Astrocyte of the spinal cord (primary cell): ENCODE measurements around the gene TBX4.

Source experiments
- DNase-seq: peaks from one replicate; pipeline ENCODE4 v3.0.0; 2011; ENCODE audit warnings: low read depth, low spot score
- H3K4me3 ChIP-seq: 2 replicates; pipeline ENCODE4 v1.5.1; 2011; ENCODE audit warnings: low read depth, mild to moderate bottlenecking, low read length, moderate library complexity
- CTCF ChIP-seq: IDR thresholded peaks from 2 replicates; pipeline ENCODE4 v1.5.1; 2012; ENCODE audit warnings: low read depth, mild to moderate bottlenecking, low read length, inconsistent platforms
- in situ Hi-C: cut with HindIII; loops from 2 replicates; pipeline ENCODE4 v1.10.0; 2017; ENCODE audit warnings: low sequenced_read_pairs

TBX4 gene

DNA sequence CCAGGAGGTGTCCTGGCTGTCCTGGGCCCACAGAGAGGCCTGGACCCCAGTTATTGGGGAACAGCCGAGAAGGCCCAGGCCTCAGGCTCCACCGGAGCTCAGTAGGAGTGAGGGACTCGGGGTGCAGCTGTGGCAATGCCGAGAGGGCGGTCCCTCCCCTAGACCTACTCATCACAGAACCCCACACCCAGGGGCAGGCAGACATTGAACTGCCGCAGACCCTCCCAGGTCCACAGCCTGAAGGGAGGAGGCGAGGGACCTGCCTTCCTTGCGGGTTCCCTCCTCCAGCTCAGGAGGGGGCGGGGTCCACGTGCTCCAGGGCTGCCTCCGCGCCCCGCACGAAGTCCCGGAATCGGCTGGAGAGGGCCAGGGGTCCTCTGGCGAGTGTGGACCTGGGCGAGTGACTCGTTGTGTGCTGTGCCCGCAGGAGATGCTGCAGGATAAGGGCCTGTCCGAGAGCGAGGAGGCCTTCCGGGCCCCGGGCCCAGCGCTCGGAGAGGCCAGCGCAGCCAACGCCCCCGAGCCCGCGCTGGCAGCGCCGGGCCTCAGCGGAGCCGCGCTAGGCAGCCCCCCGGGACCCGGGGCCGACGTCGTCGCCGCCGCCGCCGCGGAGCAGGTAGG is 3.9 kb downstream of the TBX4 start:
- DNase-seq = no peak
- H3K4me3 ChIP-seq = no peak overlapping the region
- in situ Hi-C loops = no loop called here
- TF ChIP-seq CTCF = no peak

DNA sequence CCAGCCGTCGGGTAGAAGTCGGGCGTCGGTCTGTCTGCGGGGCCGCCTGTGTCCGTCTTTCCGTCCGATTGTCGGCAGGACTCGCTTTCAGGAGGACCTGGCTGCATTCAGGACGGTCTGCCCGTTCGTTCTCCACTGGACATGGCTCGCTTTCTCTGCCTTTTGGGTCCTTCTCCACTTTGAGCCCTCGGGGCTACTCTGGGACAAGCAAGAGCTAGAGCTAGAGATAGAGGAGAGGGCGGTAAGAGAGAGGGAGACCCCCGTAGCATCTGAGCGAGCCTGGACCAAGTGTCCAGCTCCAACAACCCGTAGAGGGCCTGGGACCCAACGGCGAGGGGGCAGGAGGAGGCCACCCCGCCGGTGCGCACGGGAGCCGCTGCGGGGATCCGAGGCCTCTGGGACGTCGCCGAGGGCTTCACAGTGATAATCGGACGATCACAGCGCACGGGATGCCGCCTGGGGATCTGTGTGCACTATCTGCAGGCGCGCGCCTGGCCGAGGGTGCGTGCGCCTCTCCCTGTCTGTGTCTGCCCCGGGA is 4.5 kb downstream of the TBX4 start:
- TF ChIP-seq CTCF = no peak
- DNase-seq = no peak
- H3K4me3 ChIP-seq = no peak overlapping the region
- in situ Hi-C loops = no loop called here

GRCh38 chr17:61457226-61457983 is 5.2 kb downstream of the TBX4 start:
- in situ Hi-C loops = no loop called here
- H3K4me3 ChIP-seq = no peak overlapping the region
- no peak for DNase-seq
- no peak for TF ChIP-seq CTCF

DNA sequence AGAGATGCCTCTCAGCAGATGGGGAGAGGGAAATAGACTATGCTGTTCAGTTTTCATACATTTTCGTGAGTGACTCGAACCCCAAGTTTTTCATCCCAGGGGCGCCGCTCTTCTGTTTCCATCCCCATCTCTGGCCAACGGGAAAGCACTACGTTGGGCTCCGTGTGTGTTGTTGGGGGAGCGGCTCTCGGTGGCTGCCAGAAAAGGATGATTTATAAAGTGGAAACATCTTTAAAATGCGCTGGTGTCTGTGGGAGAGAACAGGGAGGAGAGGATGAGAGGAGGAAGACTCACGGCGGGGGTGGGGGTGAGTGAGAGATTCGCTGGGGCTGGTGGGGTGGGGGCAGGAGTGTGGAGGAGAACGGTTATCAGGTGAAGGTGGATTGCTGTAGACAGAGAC is 5.8 kb downstream of the TBX4 start:
- no peak for DNase-seq
- TF ChIP-seq CTCF = no peak
- in situ Hi-C loops = no loop called here
- H3K4me3 ChIP-seq = no peak overlapping the region

DNA sequence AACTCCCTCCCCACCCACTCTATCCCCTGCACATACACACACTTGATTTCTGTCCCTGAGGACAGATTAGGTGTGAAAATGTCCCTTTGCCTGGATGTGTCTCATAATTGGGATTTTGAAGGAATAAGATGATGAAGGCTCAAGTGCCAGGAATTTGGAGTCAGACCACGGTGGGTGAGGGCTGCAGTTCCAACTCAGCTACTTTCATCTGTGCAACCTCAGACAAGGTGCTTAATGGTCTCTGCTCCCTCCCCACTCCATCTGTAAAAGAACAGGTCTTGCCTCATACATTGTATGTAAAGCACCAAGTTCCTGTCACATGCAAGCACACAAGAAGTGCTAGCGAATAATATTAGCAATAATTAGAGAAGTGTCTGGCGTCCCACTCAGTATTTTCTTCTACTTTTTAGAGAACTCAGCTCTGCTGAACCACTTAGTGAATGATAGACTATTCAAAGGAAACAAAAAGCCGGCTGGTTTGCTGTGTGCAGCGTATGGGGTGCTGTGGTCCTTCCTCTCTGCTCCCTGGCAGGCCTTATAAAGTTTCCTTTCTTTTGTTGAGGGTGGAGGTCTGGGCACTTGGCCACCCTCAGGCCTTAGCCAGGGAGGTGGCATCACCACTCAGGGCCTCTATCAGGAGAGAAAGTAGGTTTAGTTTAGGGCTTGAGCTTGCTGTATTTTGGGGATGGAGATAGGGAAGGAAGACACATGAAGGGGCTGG is 6.4 kb downstream of the TBX4 start:
- no peak for DNase-seq
- no peak for TF ChIP-seq CTCF

DNA sequence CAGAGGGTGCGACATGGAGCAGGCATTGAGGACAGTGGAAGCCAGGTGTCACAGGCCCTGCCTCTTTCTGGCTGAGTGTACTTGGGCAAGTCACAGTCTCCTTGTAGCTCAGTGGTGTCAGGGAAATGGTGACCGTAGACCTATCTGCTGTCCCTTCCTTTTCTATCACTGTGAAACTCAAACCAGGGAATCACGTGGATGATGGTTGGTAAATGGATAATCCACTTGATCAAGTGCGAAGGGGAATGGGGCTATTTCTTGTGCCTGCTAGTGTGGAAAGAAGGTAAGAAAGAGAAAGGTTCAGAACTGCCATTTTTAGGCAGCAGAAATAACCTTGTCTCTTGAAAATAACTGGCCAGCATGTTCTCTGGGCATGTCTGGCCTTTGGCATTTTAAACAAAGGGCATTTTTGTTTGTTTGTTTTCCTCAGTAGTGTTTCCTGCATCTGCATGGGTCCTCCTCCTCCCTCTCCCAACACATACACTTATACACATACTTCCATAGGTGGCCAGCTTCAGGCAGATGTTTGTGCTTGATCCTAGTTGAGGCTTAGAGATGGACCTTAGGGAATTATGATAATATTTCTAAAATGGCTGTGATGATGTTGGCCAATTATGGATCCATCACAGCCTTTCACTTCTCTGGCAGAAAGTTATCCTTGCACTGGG is 7.1 kb downstream of the TBX4 start:
- no peak for TF ChIP-seq CTCF
- in situ Hi-C loops = no loop called here
- H3K4me3 ChIP-seq = no peak overlapping the region

More for the DNA sequence above, 6.4 kb downstream of the TBX4 start:
- in situ Hi-C loops = no loop called here
- H3K4me3 ChIP-seq = no peak overlapping the region

More for the DNA sequence above, 7.1 kb downstream of the TBX4 start:
- no peak for DNase-seq
